ENCODE data around the gene WDR55. TPM values are rescaled to one million over a fixed set of nuclear protein-coding genes. Genes with fewer than 3 reads are reported as not detected.
"Not testable (repeated sequence)": the region's sequence is repeated elsewhere in the genome, so short reads cannot be mapped to it uniquely, and the experiment has no call there.

WDR55 gene
- polyA plus RNA-seq, 1 donor (not counting 4 experiments of a cell fraction or from before 2014, with no cell fraction given), result 21.6 TPM

- Histone ChIP-seq H3K9ac (ENCODE audit: control insufficient read depth, extremely low read depth, insufficient read depth, low read length) (no peak overlapping the region), H3K79me2 (ENCODE audit: control insufficient read depth, insufficient read depth, low read length) (peaks cover 6% of the 10 kb centered on the region), H3K4me1 (ENCODE audit: control insufficient read depth, extremely low read depth, insufficient read depth, low read length) (peaks cover 19% of the 10 kb centered on the region), H4K20me1 (ENCODE audit: control insufficient read depth, extremely low read depth, insufficient read depth, low read length) (no peaks in the 10 kb centered on the region), H3K4me3 (ENCODE audit: control insufficient read depth in 2 of 3, extremely low read depth in 1 of 3, insufficient read depth in 2 of 3, low read depth in 1 of 3, low read length in 3 of 3) (no peak overlapping the region), H3K9me1 (ENCODE audit: control insufficient read depth, extremely low read depth, insufficient read depth, low read length) (no peaks in the 10 kb centered on the region), H3K9me3 (ENCODE audit: control insufficient read depth, low read depth, low read length) (no peaks in the 10 kb centered on the region), H3K36me3 (ENCODE audit: control insufficient read depth in 2 of 2, extremely low read depth in 1 of 2, insufficient read depth in 2 of 2, low read length in 2 of 2) (no peaks in the 10 kb centered on the region), H3K27ac (ENCODE audit: control insufficient read depth, insufficient read depth, low read length) (no peak overlapping the region), H3K27me3 (ENCODE audit: control insufficient read depth, extremely low read depth, insufficient read depth, low read length) (no peaks in the 10 kb centered on the region), H3K4me2 (ENCODE audit: control insufficient read depth, extremely low read depth, insufficient read depth, low read depth, low read length) (no peak overlapping the region), H2AFZ (ENCODE audit: control insufficient read depth, low read length) (no peak overlapping the region)
- TF ChIP-seq EZH2 (IDR thresholded peaks at IDR 0.05; ENCODE audit: low read length) (no peak), CTCF (optimal IDR thresholded peaks at IDR 0.05 in 1 of 3, IDR thresholded peaks at IDR 0.05 in 1 of 3, conservative IDR thresholded peaks at IDR 0.05 in 1 of 3; ENCODE audit: extremely low read depth in 1 of 3, insufficient read depth in 2 of 3, low read length in 3 of 3) (no peak)
- dilution Hi-C loops (cut with MboI; ENCODE audit: extremely low pct_ligation_motif_present, low sequenced_read_pairs), result no loop called here
- no peak for DNase-seq (ENCODE audit: low read depth, low spot score)
- no peak for FAIRE-seq
Measured at GRCh38 chr5:140637371-140638100, 27.2 kb upstream of the WDR55 start.

- Histone ChIP-seq H3K27ac (ENCODE audit: control insufficient read depth, insufficient read depth, low read length) (peak overlapping the region; percentile 46), H2AFZ (ENCODE audit: control insufficient read depth, low read length) (peak overlapping the region; percentile 88), H3K9ac (ENCODE audit: control insufficient read depth, extremely low read depth, insufficient read depth, low read length) (peak overlapping the region; percentile 48), H3K4me3 (ENCODE audit: control insufficient read depth in 2 of 3, extremely low read depth in 1 of 3, insufficient read depth in 2 of 3, low read depth in 1 of 3, low read length in 3 of 3) (peak overlapping the region in 2 of 3 experiments; percentile 33 to 60), H3K4me2 (ENCODE audit: control insufficient read depth, extremely low read depth, insufficient read depth, low read depth, low read length) (peak overlapping the region; percentile 84)
- H3K9me3 ChIP-seq (ENCODE audit: control insufficient read depth, low read depth, low read length); FAIRE-seq; DNase-seq (ENCODE audit: low read depth, low spot score); H3K27me3 ChIP-seq (ENCODE audit: control insufficient read depth, extremely low read depth, insufficient read depth, low read length); H4K20me1 ChIP-seq (ENCODE audit: control insufficient read depth, extremely low read depth, insufficient read depth, low read length); dilution Hi-C loops (cut with MboI; ENCODE audit: extremely low pct_ligation_motif_present, low sequenced_read_pairs); H3K36me3 ChIP-seq (ENCODE audit: control insufficient read depth in 2 of 2, extremely low read depth in 1 of 2, insufficient read depth in 2 of 2, low read length in 2 of 2); H3K9me1 ChIP-seq (ENCODE audit: control insufficient read depth, extremely low read depth, insufficient read depth, low read length); H3K79me2 ChIP-seq (ENCODE audit: control insufficient read depth, insufficient read depth, low read length); H3K4me1 ChIP-seq (ENCODE audit: control insufficient read depth, extremely low read depth, insufficient read depth, low read length): not testable (repeated sequence)
Measured at GRCh38 chr5:140638898-140639147, 25.9 kb upstream of the WDR55 start.
